Mesenchymal stem cell (in vitro differentiated cells and primary cell): ENCODE measurements around the gene DNAH7.
A peak's percentile ranks its signal among the peaks of the same experiment; 100 is the strongest.

Experiments
- DNase-seq: peaks from one replicate; pipeline ENCODE4 v3.0.0-alpha.2; 2013
- H2AFZ ChIP-seq: one replicate; pipeline ENCODE4 v1.6.1; 2013; ENCODE audit warnings: low read depth, mild to moderate bottlenecking, control low read depth, inconsistent platforms, low read length, moderate library complexity
- H2AK5ac ChIP-seq: 2 replicates; pipeline ENCODE4 v1.6.1; 2013; ENCODE audit warnings: low read length, moderate library complexity, mild to moderate bottlenecking, inconsistent platforms; ENCODE audit not compliant: severe bottlenecking
- H2BK120ac ChIP-seq: one replicate; pipeline ENCODE4 v1.6.1; 2013; ENCODE audit warnings: low read depth, mild to moderate bottlenecking, inconsistent platforms, low read length, moderate library complexity
- H2BK12ac ChIP-seq, 2 experiments: one replicate each; pipeline ENCODE4 v1.6.1; 2013; ENCODE audit warnings: inconsistent platforms in 2 of 2, low read length in 2 of 2, mild to moderate bottlenecking in 2 of 2, moderate library complexity in 2 of 2, control low read depth in 1 of 2
- H2BK15ac ChIP-seq: one replicate; pipeline ENCODE4 v1.6.1; 2013; ENCODE audit warnings: mild to moderate bottlenecking, low read depth, inconsistent platforms; ENCODE audit not compliant: poor library complexity, severe bottlenecking
- H2BK5ac ChIP-seq: 2 replicates; pipeline ENCODE4 v1.6.1; 2013; ENCODE audit warnings: low read depth, mild to moderate bottlenecking, low read length, control low read depth, inconsistent platforms; ENCODE audit not compliant: poor library complexity, severe bottlenecking
- H3K14ac ChIP-seq, 2 experiments: one replicate each; pipeline ENCODE4 v1.6.1; 2013; ENCODE audit warnings: inconsistent platforms in 2 of 2, low read length in 2 of 2, control low read depth in 1 of 2, mild to moderate bottlenecking in 1 of 2, moderate library complexity in 1 of 2
- H3K18ac ChIP-seq, 2 experiments: one replicate each; pipeline ENCODE4 v1.6.1; 2013; ENCODE audit warnings: inconsistent platforms in 2 of 2, low read length in 2 of 2, control low read depth in 1 of 2, low read depth in 1 of 2, mild to moderate bottlenecking in 1 of 2
- H3K23ac ChIP-seq, 2 experiments: one replicate each; pipeline ENCODE4 v1.6.1; 2013; ENCODE audit warnings: inconsistent platforms in 2 of 2, low read length in 2 of 2, mild to moderate bottlenecking in 2 of 2, moderate library complexity in 2 of 2, control low read depth in 1 of 2
- H3K27ac ChIP-seq: 2 replicates; pipeline ENCODE4 v1.5.1; 2013; ENCODE audit warnings: mild to moderate bottlenecking, moderate library complexity, low read length, control low read depth, inconsistent platforms; ENCODE audit not compliant: poor library complexity, severe bottlenecking
- H3K27me3 ChIP-seq, 2 experiments: 2 replicates each; pipeline versions ENCODE4 v1.6.1 to v1.7.0; 2013; ENCODE audit warnings: low read length in 2 of 2, mild to moderate bottlenecking in 2 of 2, moderate library complexity in 2 of 2, control low read depth in 1 of 2, inconsistent platforms in 1 of 2; ENCODE audit not compliant: control insufficient read depth in 1 of 2, insufficient read depth in 1 of 2
- H3K36me3 ChIP-seq, 2 experiments: 2 replicates each; pipeline versions ENCODE4 v1.6.1 to v1.7.0; 2013; ENCODE audit warnings: low read length in 2 of 2, control low read depth in 1 of 2, inconsistent platforms in 1 of 2, low read depth in 1 of 2, mild to moderate bottlenecking in 1 of 2; ENCODE audit not compliant: insufficient read depth in 2 of 2, control insufficient read depth in 1 of 2
- H3K4ac ChIP-seq, 2 experiments: one replicate each; pipeline ENCODE4 v1.6.1; 2013; ENCODE audit warnings: inconsistent platforms in 2 of 2, low read length in 2 of 2, mild to moderate bottlenecking in 2 of 2, moderate library complexity in 2 of 2, control low read depth in 1 of 2, low read depth in 1 of 2
- H3K4me1 ChIP-seq: 2 replicates; pipeline ENCODE4 v1.6.1; 2013; ENCODE audit warnings: low read depth, low read length, control low read depth; ENCODE audit not compliant: control insufficient read depth, insufficient read depth
- H3K4me2 ChIP-seq: 2 replicates; pipeline ENCODE4 v1.6.1; 2013; ENCODE audit warnings: low read length, mild to moderate bottlenecking, inconsistent platforms; ENCODE audit not compliant: poor library complexity, severe bottlenecking
- H3K4me3 ChIP-seq, 2 experiments: 2 replicates each; pipeline versions ENCODE4 v1.5.1 to v1.7.0; 2013; ENCODE audit warnings: low read length in 2 of 2, mild to moderate bottlenecking in 2 of 2, control low read depth in 1 of 2, low read depth in 1 of 2; ENCODE audit not compliant: insufficient read depth in 1 of 2
- H3K79me1 ChIP-seq: replicated peaks from 2 replicates; pipeline ENCODE4 v1.6.1; 2013; ENCODE audit warnings: mild to moderate bottlenecking, control low read depth, low read length, inconsistent platforms; ENCODE audit not compliant: poor library complexity, severe bottlenecking
- H3K9ac ChIP-seq: 2 replicates; pipeline ENCODE4 v1.7.0; 2013; ENCODE audit warnings: mild to moderate bottlenecking, low read length, moderate library complexity
- H3K9me3 ChIP-seq: 2 replicates; pipeline ENCODE4 v1.7.0; 2013; ENCODE audit warnings: mild to moderate bottlenecking, low read length; ENCODE audit not compliant: control insufficient read depth
- H4K8ac ChIP-seq: one replicate; pipeline ENCODE4 v1.6.1; 2013; ENCODE audit warnings: inconsistent platforms, mild to moderate bottlenecking, low read length, moderate library complexity
- H4K91ac ChIP-seq: one replicate; pipeline ENCODE4 v1.6.1; 2013; ENCODE audit warnings: mild to moderate bottlenecking, low read length, inconsistent platforms
- WGBS: methylation state at CpG from one replicate; pipeline ENCODE4 v1.1.7; 2013; ENCODE audit warnings: mixed read lengths; 5-methylcytosine and 5-hydroxymethylcytosine counted together

Gene DNAH7

GRCh38 chr2:196112418-196113034, 43.9 kb upstream of the DNAH7 start:
- Histone ChIP-seq H2AFZ (no peak overlapping the region), H2BK15ac (no peak overlapping the region), H2AK5ac (no peak overlapping the region), H3K4me1 (no peaks in the 10 kb centered on the region), H2BK5ac (no peak overlapping the region), H3K27me3 (no peaks in the 10 kb centered on the region), H3K9me3 (no peaks in the 10 kb centered on the region), H3K18ac (no peak overlapping the region), H2BK12ac (no peak overlapping the region), H3K23ac (no peak overlapping the region), H3K27ac (peak overlapping the region; percentile 78), H3K4ac (no peak overlapping the region), H3K9ac (peak overlapping the region; percentile 77), H3K14ac (no peak overlapping the region), H2BK120ac (no peak overlapping the region), H3K36me3 (no peaks in the 10 kb centered on the region), H4K91ac (no peak overlapping the region), H4K8ac (no peak overlapping the region), H3K4me3 (no peak overlapping the region), H3K79me1 (no peaks in the 10 kb centered on the region), H3K4me2 (no peak overlapping the region)
- peak; percentile 56 for DNase-seq
- WGBS = 26% methylated on average over 3 of the region's 5 CpGs

- Histone ChIP-seq H3K9ac (no peak overlapping the region), H3K79me1 (no peaks in the 10 kb centered on the region), H2AFZ (no peak overlapping the region), H3K4ac (no peak overlapping the region), H3K18ac (no peak overlapping the region), H2BK12ac (no peak overlapping the region), H3K4me2 (no peak overlapping the region), H3K27me3 (no peaks in the 10 kb centered on the region), H4K8ac (no peak overlapping the region), H3K23ac (no peak overlapping the region), H3K9me3 (no peaks in the 10 kb centered on the region), H3K4me3 (no peak overlapping the region), H3K27ac (no peak overlapping the region), H4K91ac (no peak overlapping the region), H3K36me3 (no peaks in the 10 kb centered on the region), H3K4me1 (no peaks in the 10 kb centered on the region), H2BK120ac (no peak overlapping the region), H3K14ac (no peak overlapping the region), H2BK15ac (no peak overlapping the region), H2AK5ac (no peak overlapping the region), H2BK5ac (no peak overlapping the region)
- whole genome bisulfite sequencing = no CpG with 5 or more reads among the region's 1 CpG
- DNase-seq = no peak
Measured at GRCh38 chr2:196108604-196109003, 40.0 kb upstream of the DNAH7 start.

GRCh38 chr2:196105951-196106350, 37.3 kb upstream of the DNAH7 start:
- H2BK120ac ChIP-seq = no peak overlapping the region
- no peak overlapping the region for H4K91ac ChIP-seq
- no peak overlapping the region for H2BK5ac ChIP-seq
- no peak overlapping the region for H3K9ac ChIP-seq
- no peak overlapping the region for H4K8ac ChIP-seq
- no peak overlapping the region for H2AFZ ChIP-seq
- H3K4ac ChIP-seq = no peak overlapping the region
- no peak overlapping the region for H3K18ac ChIP-seq
- H3K27ac ChIP-seq = no peak overlapping the region
- no peak overlapping the region for H2AK5ac ChIP-seq
- H3K4me1 ChIP-seq = peaks cover 4% of the 10 kb centered on the region
- no peak overlapping the region for H2BK12ac ChIP-seq
- H3K27me3 ChIP-seq = no peaks in the 10 kb centered on the region
- no peak overlapping the region for H3K4me3 ChIP-seq
- no peak overlapping the region for H3K14ac ChIP-seq
- WGBS = 92% methylated on average over 5 of the region's 5 CpGs
- no peak overlapping the region for H2BK15ac ChIP-seq
- no peaks in the 10 kb centered on the region for H3K79me1 ChIP-seq
- H3K36me3 ChIP-seq = no peaks in the 10 kb centered on the region
- DNase-seq = no peak
- H3K4me2 ChIP-seq = no peak overlapping the region
- H3K9me3 ChIP-seq = no peaks in the 10 kb centered on the region
- no peak overlapping the region for H3K23ac ChIP-seq

DNA sequence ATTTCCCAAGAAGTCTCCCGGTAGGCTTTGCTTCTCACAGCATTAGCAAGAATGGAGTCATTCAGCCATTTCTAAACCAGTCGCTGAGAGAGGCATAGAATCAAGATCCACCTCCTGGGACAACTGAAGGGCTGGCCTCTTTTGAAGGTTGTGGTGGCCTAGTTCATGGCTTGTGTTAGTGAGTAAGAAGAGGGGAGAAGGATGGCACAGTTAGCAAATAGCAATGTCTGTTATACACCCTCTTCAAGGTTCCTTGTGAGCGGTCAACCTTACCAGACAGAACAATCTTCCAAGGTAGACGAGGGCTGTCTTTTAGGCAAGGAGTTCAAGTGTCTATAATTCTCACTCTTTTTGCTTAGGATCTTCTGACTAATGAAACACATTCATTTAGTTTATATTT, 35.4 kb upstream of the DNAH7 start:
- H4K8ac ChIP-seq = no peak overlapping the region
- H3K4me3 ChIP-seq = no peak overlapping the region
- DNase-seq = no peak
- no peak overlapping the region for H3K4me2 ChIP-seq
- no peak overlapping the region for H2BK12ac ChIP-seq
- H3K27ac ChIP-seq = no peak overlapping the region
- H4K91ac ChIP-seq = no peak overlapping the region
- H2BK120ac ChIP-seq = no peak overlapping the region
- H3K27me3 ChIP-seq = no peaks in the 10 kb centered on the region
- no peak overlapping the region for H3K18ac ChIP-seq
- H3K23ac ChIP-seq = no peak overlapping the region
- no peaks in the 10 kb centered on the region for H3K36me3 ChIP-seq
- H3K14ac ChIP-seq = no peak overlapping the region
- H3K9ac ChIP-seq = no peak overlapping the region
- H3K9me3 ChIP-seq = no peaks in the 10 kb centered on the region
- H2BK15ac ChIP-seq = no peak overlapping the region
- no peak overlapping the region for H2AFZ ChIP-seq
- H3K4me1 ChIP-seq = peaks cover 4% of the 10 kb centered on the region
- H3K4ac ChIP-seq = no peak overlapping the region
- no peak overlapping the region for H2BK5ac ChIP-seq
- H3K79me1 ChIP-seq = no peaks in the 10 kb centered on the region
- WGBS = 100% methylated on average over 2 of the region's 4 CpGs
- H2AK5ac ChIP-seq = peak overlapping the region; percentile 76
